Osteocyte (in vitro differentiated cells): Measurements from ENCODE around the gene RAB25. TPM values are rescaled to one million over a fixed set of nuclear protein-coding genes. Genes with fewer than 3 reads are reported as not detected.
A peak's percentile ranks its signal among the peaks of the same experiment; 100 is the strongest.

Source experiments
- DNase-seq: peaks from one replicate; pipeline ENCODE4 v3.0.0; 2021; ENCODE audit warnings: mixed read lengths; ENCODE audit not compliant: unreplicated experiment; ENCODE audit errors: extremely low spot score
- H3K27ac Mint-ChIP-seq: one replicate; pipeline ENCODE4 v1.8.0; 2021; ENCODE audit warnings: mild to moderate bottlenecking, mixed read lengths; ENCODE audit not compliant: unreplicated experiment
- H3K27me3 Mint-ChIP-seq: one replicate; pipeline ENCODE4 v1.8.0; 2021; ENCODE audit warnings: mixed read lengths; ENCODE audit not compliant: unreplicated experiment
- H3K36me3 Mint-ChIP-seq: one replicate; pipeline ENCODE4 v1.8.0; 2021; ENCODE audit warnings: mixed read lengths; ENCODE audit not compliant: unreplicated experiment
- H3K4me1 Mint-ChIP-seq: one replicate; pipeline ENCODE4 v1.8.0; 2021; ENCODE audit warnings: mixed read lengths; ENCODE audit not compliant: unreplicated experiment
- H3K4me3 Mint-ChIP-seq: one replicate; pipeline ENCODE4 v1.8.0; 2021; ENCODE audit warnings: mild to moderate bottlenecking, moderate library complexity, mixed read lengths; ENCODE audit not compliant: unreplicated experiment
- H3K9me3 Mint-ChIP-seq: one replicate; pipeline ENCODE4 v1.8.0; 2021; ENCODE audit warnings: mixed read lengths; ENCODE audit not compliant: unreplicated experiment
- CTCF ChIP-seq: fragments of 200-600 bp; sonication (generic); IDR thresholded peaks from 2 replicates; pipeline ENCODE4 v1.5.0; 2021; ENCODE audit warnings: antibody characterized with exemption, mild to moderate bottlenecking, moderate library complexity
- total RNA-seq: library from RNA; stranded (reverse); gene quantifications from 2 replicates; pipeline ENCODE4 v1.2.1, GENCODE V29; 2021

Gene RAB25
- total RNA-seq, 1 donor from 2014 or later = not detected

GRCh38 chr1:156117414-156118176, 56.6 kb downstream of the RAB25 start:
- DNase-seq = no peak
- no peaks in the 10 kb centered on the region for H3K27me3 Mint-ChIP-seq
- peaks cover 71% of the 10 kb centered on the region for H3K4me1 Mint-ChIP-seq
- peak overlapping the region; percentile 92 for H3K4me3 Mint-ChIP-seq
- peaks cover 10% of the 10 kb centered on the region for H3K36me3 Mint-ChIP-seq
- TF ChIP-seq CTCF = no peak
- no peaks in the 10 kb centered on the region for H3K9me3 Mint-ChIP-seq
- peak overlapping the region; percentile 99 for H3K27ac Mint-ChIP-seq

- H3K27me3 Mint-ChIP-seq = no peaks in the 10 kb centered on the region
- peaks cover 10% of the 10 kb centered on the region for H3K36me3 Mint-ChIP-seq
- peaks cover 71% of the 10 kb centered on the region for H3K4me1 Mint-ChIP-seq
- peak overlapping the region; percentile 99 for H3K27ac Mint-ChIP-seq
- H3K9me3 Mint-ChIP-seq = no peaks in the 10 kb centered on the region
- H3K4me3 Mint-ChIP-seq = peak overlapping the region; percentile 92
- no peak for DNase-seq
- TF ChIP-seq CTCF = no peak
Measured at GRCh38 chr1:156118177-156118868, 57.4 kb downstream of the RAB25 start.

- Mint-ChIP-seq H3K27me3 (no peaks in the 10 kb centered on the region), H3K36me3 (peaks cover 10% of the 10 kb centered on the region), H3K9me3 (no peaks in the 10 kb centered on the region), H3K4me1 (peaks cover 74% of the 10 kb centered on the region), H3K27ac (peak overlapping the region; percentile 99), H3K4me3 (peak overlapping the region; percentile 92)
- DNase-seq = no peak
- TF ChIP-seq CTCF = no peak
Measured at GRCh38 chr1:156119503-156120209, 58.7 kb downstream of the RAB25 start.

Other genes with a start within 250 kb of the RAB25 start
- gene GON4L, start 203.9 kb upstream of the RAB25 start, total RNA-seq = 56.3 and 57.0 TPM in 2 replicates
- 5.3 TPM in 2 replicates for gene SYT11, start 201.6 kb upstream of the RAB25 start, total RNA-seq
- 43.1 and 45.6 TPM in 2 replicates for gene RIT1, start 149.8 kb upstream of the RAB25 start, total RNA-seq
- 48.8 and 53.7 TPM in 2 replicates for gene KHDC4, start 126.7 kb upstream of the RAB25 start, total RNA-seq
- gene RXFP4, start 119.5 kb upstream of the RAB25 start, total RNA-seq = not detected in 2 replicates
- 199 and 201 TPM in 2 replicates for gene ARHGEF2, start 82.6 kb upstream of the RAB25 start, total RNA-seq
- gene SSR2, start 40.2 kb upstream of the RAB25 start, total RNA-seq = 283 and 284 TPM in 2 replicates
- gene UBQLN4, start 7.4 kb upstream of the RAB25 start, total RNA-seq = 36.4 and 36.9 TPM in 2 replicates
- gene LAMTOR2, start 6.4 kb upstream of the RAB25 start, total RNA-seq = 56.2 and 59.9 TPM in 2 replicates
- 19.8 and 20.7 TPM in 2 replicates for gene MEX3A, start 21.3 kb downstream of the RAB25 start, total RNA-seq
- gene LMNA, start 53.6 kb downstream of the RAB25 start, total RNA-seq = 733 and 792 TPM in 2 replicates
- gene SEMA4A, start 92.4 kb downstream of the RAB25 start, total RNA-seq = 1.6 and 1.8 TPM in 2 replicates
- 20.2 and 23.4 TPM in 2 replicates for gene SLC25A44, start 132.9 kb downstream of the RAB25 start, total RNA-seq
- gene PMF1, start 151.8 kb downstream of the RAB25 start, total RNA-seq = 54.1 and 57.0 TPM in 2 replicates
- gene BGLAP, start 181.0 kb downstream of the RAB25 start, total RNA-seq = 0.52 TPM in 1 of 2 replicates, not detected in the other
- 12.0 and 12.5 TPM in 2 replicates for gene PAQR6, start 186.9 kb downstream of the RAB25 start, total RNA-seq
- gene SMG5, start 221.7 kb downstream of the RAB25 start, total RNA-seq = 75.8 and 78.1 TPM in 2 replicates
- gene TMEM79, start 223.2 kb downstream of the RAB25 start, total RNA-seq = 2.6 and 3.3 TPM in 2 replicates
- gene GLMP, start 234.5 kb downstream of the RAB25 start, total RNA-seq = 77.1 and 86.4 TPM in 2 replicates
- not detected in 2 replicates for gene VHLL, start 238.1 kb downstream of the RAB25 start, total RNA-seq